NCI-H748 (cell line): ENCODE data around the gene MAFG.

Experiments used
- DNase-seq: peaks from one replicate; lab custom pipeline; 2025; ENCODE audit not compliant: unreplicated experiment; lab: John Stamatoyannopoulos, UW

The MAFG gene

DNA sequence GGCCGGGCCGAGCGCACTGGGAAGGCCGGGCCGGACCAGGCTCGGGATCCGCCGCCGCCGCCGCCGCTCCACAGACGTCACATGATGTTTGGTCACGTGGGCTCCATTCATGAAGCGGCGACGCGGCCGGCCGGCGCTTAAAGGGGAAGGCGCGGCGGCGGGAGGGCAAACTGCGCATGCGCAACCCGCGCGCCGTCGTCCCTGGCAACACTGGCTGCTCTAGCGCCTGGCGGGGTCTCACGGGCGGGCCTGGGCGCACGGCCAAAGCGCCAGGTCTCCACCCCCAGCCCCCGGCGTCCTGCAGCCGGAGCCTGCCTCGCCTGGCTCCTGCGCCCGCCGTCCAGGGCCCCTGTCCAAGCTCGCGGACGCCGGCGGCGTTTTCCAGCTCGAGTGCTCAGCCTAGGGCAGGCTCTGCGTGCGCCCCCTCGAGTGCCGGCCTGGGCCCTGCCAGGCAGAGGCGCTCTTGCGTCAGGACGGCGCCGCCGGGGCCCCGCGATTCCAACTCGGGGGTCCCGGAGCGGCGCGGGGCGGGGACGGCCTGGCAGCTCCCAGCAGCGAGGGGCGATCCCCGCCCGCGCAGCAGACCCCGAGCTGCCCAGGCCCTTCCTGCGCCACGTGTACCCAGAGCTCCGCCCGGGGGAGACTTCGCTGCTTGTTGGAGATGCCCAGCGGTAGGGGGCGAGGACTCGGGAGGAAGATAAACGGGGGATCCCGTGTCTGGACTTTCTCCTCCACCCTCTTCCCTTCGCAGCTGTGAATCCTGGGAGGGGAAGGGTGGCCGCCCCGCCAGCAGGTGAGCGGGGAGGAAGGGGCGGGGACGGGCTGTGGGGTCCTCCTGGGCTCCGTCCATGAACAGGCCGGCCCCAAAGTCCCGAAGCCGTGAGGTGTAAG lies at the start of gene MAFG:
Gene MAFG, minus strand, starts transcription at position 83 of the 891 bp plus-strand sequence. CDS start 4,550 bp downstream, outside the sequence.
- DNase-seq, result peak; percentile 96

DNA sequence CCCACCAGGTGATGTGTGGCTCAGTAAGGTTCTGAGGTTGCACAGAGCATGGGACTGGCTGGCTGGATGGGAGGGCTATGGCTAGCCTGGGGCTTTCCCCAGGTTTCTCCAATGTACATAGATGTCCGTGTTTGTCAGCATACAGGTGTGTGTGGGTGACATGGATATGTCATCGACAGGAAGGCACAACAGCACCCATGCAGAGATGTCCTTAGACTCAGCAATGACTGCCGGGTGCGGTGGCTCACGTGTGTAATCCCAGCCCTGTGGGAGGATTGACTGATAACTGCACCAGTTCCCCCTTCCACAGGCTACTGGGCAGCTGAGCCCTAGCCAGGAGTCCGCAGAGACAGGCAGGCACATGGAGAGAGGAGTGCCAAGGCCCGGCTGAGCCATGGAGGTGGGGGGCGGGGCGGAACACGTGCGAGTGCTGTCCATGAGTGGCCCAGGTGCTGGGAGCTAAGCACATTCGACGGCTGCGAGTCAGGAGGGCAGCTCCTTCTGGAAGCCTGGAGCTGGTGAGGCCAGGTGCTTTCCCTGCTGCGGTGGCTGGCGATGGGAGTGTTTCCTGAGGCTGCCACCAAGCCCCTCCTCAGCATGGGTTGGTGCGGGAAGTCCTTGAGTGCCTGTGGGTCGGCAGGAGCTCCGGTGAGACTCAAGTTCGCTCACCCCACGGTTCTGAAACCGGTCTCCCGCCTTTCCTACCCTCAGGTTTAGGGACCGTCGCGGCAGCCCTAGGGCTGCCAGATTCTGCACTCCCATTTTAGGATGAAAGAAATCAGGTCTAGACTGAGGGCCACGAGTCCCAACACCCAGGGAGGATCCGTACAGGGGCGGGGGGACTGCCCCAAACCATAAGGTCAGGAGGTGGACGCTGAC lies 49.0 kb upstream of the MAFG start:
- peak; percentile 69 for DNase-seq

DNA sequence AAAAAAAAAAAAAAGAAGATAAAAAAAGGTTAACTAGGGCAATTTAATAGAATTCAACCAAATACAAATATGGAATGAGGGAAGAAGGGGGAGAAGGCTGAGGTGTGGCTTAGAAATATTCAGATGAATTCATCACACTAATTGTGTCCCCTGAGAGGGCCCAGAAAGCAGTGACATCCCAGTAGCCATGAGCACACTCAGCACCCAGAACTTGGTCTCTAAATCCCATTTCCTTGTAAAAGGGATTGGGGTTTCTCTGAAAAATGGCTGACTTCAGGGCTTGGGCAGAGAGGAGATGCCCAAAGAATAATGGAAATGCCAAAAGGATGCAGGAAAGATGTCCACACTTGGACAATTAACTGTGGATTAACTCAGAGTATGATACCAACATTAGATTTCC lies 45.9 kb upstream of the MAFG start:
- no peak for DNase-seq

DNA sequence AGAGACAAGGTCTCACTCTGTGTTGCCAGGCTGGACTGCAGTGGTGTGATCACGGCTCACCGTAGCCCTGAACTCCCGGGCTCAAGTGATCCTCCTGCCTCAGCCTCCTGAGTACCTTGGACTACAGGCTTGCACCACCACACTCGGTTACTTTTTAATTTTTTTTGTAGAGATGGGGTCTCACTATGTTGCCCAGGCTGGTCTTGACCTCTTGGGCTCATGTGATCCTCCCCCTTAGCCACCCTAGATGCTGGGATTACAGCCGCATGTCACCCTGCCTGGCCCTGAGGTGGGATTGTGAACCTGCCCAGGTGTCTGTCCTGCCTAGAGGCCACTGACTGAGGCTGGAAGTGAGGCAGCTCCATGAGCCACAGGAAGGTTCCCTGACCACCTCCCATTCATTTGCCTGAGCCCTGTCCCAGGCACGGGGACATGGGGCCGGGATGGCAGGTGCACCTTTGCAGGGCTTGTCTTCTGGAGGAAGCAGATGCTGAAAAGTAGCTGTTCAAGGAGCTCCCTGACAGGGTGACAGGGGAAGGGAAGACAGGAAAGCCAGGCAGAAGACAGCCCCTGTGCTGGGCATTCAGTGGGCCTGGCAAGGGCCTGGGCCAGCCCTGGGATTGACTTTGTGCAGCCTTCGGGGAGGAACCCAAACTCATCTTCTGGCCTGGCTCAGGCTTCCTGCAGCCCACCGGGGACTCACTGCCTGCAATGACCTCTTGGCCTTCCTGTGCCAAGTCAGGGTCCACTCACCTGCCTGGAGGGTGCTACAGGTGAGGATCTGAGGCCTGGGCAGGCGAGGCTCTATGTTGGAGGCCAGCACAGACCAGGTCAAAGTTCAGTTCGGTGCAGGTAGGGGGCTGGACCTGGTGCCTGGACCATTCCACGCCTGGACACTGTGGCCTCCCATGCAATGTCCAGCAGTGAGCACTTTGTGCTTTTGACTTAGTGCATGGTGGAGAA lies 41.6 kb upstream of the MAFG start:
- no peak for DNase-seq

DNA sequence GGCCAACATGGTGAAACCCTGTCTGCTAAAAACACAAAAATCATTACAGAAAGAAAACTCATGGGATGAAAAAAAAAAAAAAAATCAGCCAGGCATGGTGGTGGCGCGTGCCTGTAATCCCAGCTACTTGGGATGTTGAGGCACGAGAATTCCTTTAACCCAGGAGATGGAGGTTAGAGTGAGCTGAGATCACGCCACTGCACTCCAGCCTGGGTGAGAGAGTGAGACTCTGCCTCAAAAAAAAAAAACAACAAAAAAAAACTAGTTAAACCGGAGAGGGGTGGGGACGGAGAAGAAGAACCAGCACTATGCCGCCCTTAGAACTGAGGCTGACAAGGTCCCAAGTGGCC lies 40.8 kb upstream of the MAFG start:
- DNase-seq, result no peak

DNA sequence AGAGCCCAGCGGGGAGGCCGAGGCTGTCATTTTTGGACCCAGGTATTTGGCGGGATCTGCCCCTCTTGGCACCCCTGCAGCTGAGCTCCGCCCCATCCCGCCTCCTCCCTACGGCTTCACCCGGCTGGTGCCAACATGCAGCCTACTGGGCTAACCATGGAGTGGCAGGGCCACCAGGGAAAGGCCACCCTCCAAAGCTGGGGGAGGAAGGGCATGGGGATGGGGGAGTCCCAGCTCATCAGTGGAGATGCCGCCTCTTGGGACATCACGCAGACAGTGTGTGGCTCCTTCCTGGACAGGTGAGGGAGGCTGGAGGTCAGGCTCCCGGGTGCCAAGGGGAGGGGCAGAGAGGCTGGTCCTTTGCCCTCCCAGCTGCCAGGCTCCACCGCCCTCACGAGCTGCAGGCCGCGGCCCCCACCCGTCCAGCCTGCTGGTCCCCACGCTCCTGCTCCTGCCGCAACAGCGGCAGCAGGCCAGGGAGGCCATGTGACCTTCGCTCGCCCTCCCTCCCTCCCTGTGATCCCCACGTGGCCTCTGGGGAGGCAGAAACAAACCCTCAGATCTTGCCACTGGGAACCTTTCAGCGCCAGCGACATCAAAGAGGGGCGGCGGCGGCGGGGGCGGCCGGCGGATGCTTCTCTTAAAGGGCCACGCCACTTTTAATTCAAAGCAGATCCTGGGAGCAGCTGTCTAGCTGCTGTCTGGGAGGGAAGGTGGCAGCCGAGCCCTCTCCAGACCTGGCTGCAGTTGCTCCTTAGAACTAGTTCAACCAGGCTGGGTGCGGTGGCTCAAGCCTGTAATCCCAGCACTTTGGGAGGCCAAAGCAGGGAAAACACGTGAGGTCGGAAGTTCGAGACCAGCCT lies 40.2 kb upstream of the MAFG start:
- DNase-seq, result peak; percentile 52

DNA sequence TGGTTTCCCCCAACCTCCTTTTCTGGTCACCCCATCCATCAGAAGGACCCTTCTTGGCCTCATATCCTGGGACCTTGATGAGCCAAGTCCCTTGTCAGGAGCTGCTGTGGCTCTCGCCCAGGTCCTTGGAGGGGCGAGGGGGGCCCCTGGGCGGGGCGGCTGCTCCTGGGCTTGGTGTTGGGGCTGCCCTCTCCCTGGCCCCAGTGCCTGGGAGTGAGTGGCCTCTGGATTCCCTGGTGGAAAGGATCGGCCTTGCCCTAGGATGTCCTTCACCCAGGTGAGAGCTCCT lies 39.7 kb upstream of the MAFG start:
- no peak for DNase-seq

DNA sequence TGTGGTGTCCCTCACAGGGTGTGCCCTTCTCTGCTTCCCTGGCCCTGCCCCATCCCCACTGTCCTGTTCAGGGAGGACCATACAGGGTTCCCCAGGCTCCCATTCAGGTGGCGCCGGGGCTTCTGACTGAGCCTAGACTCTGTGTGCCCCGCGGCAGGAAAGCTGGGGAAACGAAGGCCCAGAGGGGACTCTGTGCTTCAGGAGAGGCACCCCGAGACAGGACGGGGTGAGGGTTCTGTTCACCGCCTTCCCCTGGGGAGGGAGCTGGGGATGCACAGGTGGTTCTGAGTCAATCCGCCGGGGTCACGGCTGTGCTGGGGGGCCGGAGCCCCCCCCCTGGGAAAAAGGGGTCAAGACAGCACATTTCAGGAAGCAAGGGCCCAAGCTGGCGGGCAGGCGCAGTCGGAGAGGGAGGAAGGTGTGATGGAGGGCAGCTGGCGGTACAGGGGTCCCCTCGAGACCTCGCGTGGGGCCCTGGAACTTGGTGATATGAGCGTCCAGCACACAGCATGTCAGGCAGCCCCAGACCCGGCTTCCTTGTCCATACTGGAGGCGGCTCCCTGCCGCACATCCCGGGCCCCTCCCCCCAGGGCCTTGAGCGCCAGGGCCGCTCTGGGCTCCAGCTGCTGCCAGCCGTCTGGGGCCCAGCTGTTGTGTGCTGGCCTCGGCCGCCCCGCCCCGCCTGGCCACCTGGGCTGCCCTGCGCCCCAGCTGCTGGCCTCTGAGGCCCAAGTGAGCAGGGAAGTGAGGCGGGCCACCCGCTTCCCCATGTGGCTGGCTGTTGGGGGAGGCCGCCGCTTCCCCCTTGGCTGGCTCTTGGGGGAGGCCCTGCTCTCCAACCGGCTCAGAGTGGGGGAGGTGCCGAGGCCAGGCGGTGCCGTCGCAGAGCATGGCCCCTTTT lies 39.1 kb upstream of the MAFG start:
- DNase-seq, result peak; percentile 49

DNA sequence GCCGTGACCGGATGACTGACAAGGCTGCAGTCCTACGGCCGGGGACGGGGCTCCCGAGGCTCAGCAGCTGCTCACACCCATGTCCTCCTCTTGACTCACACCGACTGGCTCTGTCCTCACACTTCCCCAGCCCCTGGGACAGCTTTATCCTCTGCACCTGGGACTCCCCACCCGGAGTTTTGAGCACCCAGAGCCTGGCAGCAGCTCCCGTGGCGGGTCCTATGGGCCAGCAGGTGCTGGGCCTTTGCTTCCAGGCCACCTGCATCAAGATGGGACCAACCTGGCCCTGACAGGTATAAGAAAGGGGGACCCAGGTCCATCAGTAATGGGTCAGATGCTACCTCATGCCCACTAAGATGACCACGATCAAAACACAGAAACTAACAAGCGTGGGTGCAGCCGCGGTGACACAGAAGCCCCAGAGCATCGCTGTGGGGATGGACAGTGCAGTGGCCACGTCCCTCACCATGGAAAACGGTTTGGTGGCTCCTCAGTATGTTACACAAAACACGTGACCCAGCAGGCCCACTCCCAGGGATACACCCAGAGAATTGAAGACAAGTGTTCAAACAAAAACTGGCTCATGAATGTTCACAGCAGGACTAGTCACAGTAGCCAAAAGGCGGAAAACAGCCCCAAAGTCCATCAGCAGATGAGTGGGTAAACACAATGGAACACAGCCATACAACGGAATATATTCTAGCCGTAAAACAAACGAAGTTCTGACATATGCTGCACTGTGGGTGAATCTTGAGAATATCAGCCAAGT lies 36.7 kb upstream of the MAFG start:
- no peak for DNase-seq

DNA sequence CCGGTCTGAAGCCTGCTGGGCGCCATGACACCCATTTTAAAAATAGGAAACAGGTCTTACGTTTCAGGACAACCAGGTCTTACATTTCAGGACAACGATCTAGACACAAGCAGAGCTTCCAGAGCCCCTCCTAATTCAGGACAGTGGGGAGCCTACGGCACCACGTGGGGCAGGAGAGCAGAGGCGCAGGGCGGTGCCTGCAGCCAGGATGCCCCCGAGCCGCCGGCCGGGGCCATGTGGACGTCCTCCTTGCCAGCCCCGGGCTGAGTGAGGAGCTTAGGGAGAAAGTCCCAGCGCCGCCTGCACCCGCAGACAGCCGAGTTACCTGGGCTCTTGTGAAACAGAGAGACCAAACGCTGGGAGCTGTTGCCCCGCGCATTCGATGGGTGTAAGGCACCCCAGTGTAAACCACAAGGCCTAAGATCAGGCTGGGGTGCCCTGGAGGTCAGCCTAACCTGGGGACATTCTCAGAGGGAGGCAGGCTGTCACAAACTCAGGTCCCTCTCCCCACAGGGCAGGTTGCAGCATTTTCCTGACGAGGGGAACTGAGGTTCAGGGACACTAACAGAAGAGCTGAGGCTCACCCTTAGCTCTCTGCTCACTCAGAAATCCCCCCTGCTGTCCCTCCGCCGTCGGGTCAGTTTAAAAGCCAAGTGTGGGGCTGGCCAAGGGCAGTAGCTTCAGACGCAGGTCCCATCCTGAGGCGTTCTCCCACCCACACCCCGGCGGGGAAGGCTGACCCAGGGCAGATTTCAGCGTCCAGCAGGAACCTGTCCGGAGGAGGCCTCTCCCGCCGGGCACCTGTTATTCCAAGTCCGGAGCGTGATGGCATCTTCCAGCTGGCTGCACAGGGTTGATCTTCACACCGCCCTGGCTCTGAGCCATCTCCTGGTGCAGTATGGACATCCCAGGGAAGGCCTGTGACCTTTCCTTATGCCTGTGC lies 35.2 kb upstream of the MAFG start:
- no peak for DNase-seq

DNA sequence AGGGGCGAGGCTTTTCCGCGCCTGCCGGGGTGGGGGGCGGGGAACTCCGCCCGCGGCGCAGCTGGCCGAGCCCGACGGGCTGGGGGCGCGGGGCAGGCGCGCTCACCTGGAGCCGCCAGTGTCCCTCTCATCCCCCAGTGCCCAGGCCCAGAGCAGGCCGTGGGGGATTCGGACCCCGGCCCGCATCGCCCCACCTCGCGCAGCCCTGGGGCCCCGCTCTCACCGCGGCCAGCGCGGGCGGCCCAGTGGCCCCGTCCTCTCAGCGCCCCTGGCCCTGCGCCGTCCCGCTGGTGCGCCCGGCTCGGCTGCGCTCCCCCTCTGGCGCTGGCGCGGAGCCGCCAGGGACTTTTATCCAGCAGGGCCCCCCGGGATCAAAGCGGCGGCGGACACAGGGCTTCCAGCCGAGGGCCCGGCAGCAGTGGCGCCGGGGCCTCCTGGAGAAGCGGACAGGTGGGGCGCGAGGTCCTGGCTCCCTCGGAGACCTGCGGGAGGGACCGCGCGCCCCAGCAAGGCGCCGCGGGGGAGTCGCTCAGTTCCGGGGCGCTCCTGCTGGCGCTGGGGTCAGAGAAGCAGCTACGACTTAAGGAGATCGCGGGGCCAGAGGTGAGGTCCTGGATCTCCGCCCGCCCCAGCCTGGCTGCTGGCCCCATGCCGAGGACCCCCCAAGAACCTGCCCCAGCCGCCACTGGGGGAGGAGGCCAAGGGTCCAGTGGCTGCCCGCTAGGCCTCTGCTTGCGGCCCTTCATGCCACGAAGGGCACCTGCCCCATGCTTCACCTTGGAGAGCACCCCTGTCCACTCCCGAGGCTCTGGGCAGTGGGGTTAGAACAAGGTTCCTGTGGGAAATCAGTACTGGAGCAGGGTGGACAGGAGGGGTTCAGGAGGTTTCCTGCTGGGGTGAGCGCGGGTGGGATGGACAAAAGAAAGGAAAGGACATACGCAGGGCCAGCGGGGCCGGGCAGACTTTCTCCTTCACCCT lies 34.3 kb upstream of the MAFG start:
- peak; percentile 58 for DNase-seq

DNA sequence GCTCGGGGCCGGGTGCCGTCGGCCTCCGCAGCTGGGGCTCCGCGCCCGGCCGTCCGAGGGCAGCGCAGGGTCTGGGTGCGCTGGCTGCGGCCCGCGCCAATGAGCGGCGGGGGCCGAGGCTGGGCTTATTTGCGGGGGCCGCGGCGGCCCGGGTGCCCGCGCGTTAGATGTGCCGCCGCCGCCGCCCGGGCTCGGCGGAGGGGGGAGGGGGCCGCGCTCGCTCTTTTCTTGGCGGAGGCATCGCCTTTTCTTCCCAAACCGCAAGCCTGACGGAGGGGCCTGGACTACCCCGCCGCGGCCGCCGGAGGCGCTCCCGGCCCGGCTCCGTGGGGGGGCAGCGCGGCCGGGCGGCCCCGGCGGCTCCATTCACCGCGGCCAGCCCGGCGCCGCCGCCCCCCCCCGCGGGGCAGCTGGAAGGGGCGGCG lies 33.6 kb upstream of the MAFG start, which contains the start of gene NOTUM:
Gene NOTUM, minus strand, starts transcription at position 101 of the 425 bp plus-strand sequence. CDS start 278 bp downstream, outside the sequence.
- peak; percentile 58 for DNase-seq

DNA sequence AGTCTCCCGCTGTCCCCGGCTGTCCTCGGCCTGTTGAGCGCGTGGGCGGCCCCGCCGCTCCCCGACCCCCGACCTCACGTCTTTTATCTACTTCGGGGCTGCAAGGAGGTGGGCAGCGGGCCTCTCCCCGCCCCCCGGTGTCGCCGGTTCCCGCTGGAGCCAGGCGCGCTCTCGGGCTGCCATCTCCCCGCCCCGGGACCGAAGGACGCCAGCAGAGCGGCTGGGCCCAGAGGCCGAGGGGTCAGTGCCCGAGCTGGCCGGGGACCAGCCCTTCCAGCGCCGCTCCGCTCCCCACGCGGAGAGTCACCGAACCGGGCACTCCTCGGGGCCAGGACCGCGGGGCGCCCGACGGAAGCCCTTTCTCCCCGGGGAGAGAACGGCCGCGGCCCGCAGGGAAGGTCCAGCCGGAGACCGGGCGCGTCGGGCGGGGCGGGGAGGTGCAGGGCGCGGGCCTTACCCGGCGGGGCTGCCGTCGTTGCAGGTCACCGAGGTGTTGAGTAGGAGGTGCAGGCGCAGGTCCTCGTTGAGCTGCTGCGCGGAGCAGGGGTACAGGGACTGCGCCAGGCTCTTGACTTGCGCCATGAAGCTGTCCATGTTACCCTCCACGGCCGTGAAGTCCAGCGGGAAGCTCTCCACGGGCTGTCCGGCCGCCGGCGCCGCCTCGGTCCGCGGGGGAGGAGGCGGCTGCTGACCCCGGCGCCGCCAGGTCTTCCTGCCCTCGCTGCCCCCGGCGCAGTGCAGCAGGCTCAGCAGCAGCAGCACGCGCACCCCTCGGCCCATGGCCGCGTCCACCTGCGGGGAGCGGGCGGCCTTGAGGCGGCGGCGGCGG lies 32.8 kb upstream of the MAFG start:
- peak; percentile 52 for DNase-seq

DNA sequence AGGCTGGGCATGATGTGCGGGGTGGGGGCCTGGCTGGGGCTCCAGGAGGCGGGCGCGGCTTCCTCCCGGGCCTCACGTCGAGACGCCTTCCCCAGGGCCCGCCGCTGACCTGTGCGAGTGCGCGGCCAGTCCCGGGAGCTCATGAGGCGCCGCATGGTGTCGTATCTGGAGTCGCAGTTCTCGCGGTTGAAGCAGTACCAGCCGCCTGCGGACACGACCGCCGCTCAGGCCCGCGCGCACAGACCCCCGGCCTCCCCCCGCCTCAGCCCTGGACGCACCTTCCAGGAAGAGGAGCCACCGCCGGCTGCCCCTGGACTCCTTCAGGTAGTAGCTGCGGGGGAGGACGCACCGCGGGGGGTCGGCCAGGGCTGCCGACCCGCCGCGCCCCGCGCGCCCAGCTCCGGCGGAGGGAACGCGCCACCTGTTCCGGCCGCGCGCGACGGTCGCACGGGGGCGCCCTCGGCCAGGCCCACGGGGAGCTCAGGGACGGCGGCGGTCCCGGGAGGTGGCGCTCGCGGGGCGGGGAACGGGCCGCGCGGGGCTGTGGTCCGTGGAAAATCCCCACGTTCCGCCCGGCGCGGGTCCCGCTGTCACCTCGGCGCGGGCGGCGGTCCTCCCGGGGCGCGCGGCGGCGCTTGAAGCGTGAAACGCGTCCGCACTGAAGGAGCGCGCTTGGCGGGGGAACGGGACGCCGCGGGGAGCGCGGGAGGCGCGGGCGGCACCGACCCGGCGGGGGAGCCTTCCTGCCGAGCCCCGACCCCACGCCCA lies 32.0 kb upstream of the MAFG start:
- peak; percentile 73 for DNase-seq
